Heart left ventricle (tissue), 16 donors: ENCODE results near the gene KRT36. TPM values are rescaled to one million over a fixed set of nuclear protein-coding genes. Genes with fewer than 3 reads are reported as not detected.

ENCODE experiments used
- ATAC-seq, 4 donors: fragments of 200-7000 bp; cut with Tn5 transposase; one replicate each; pipeline ENCODE4 v1.9.1; 2020 to 2022; ENCODE audit warnings: moderate library complexity in 4 of 4, mild to moderate bottlenecking in 3 of 4, moderate number of reproducible peaks in 1 of 4
- DNase-seq, 5 donors: peaks; one replicate each; pipeline ENCODE4 v3.0.0-alpha.2; 2020
- H3K27ac ChIP-seq, 12 donors: fragments of 200-600 bp; sonication (generic) in 4 of 12; one replicate each; pipeline versions ENCODE4 v1.5.0 to v1.8.0; 2016 to 2022; ENCODE audit warnings: mild to moderate bottlenecking in 2 of 12
- H3K27me3 ChIP-seq, 9 donors: fragments of 200-600 bp; sonication (generic) in 2 of 9; one replicate each; pipeline versions ENCODE4 v1.5.1 to v1.8.0; 2016 to 2022; ENCODE audit warnings: mild to moderate bottlenecking in 3 of 9
- H3K36me3 ChIP-seq, 9 donors: fragments of 200-600 bp; sonication (generic) in 2 of 9; one replicate each; pipeline versions ENCODE4 v1.5.0 to v1.8.0; 2018 to 2022; ENCODE audit warnings: mild to moderate bottlenecking in 2 of 9
- H3K4me1 ChIP-seq, 12 donors: fragments of 200-600 bp; sonication (generic) in 4 of 12; one replicate each; pipeline versions ENCODE4 v1.5.0 to v1.8.0; 2016 to 2022; ENCODE audit warnings: mild to moderate bottlenecking in 3 of 12
- H3K4me3 ChIP-seq, 12 donors: fragments of 200-600 bp; sonication (generic) in 4 of 12; one replicate each; pipeline versions ENCODE4 v1.5.0 to v1.8.0; 2017 to 2022; ENCODE audit warnings: mild to moderate bottlenecking in 9 of 12, moderate library complexity in 4 of 12
- H3K9me3 ChIP-seq, 12 donors: fragments of 200-600 bp; sonication (generic) in 4 of 12; one replicate each; pipeline versions ENCODE4 v1.5.0 to v1.8.0; 2016 to 2022; ENCODE audit warnings: mild to moderate bottlenecking in 1 of 12
- POLR2A ChIP-seq, 2 donors: fragments of 450-650 bp; IDR thresholded peaks; one replicate each; pipeline ENCODE4 v1.6.1; 2017; ENCODE audit warnings: antibody characterized with exemption in 2 of 2, mild to moderate bottlenecking in 2 of 2, moderate library complexity in 2 of 2
- WGBS, 4 donors: extraction: QIAGEN DNeasy Blood & Tissue Kit in 2 of 4; methylation state at CpG; one replicate each; pipeline versions ENCODE4 v1.1.5 to v1.1.7; 2013 to 2018; 5-methylcytosine and 5-hydroxymethylcytosine counted together
- intact Hi-C, 10 donors: fragments of 100-400 bp; cut with DNase I; formaldehyde crosslinking; loops; one replicate each; pipeline versions ENCODE4 v1.11.1 to v1.14.2; 2022
- polyA plus RNA-seq, 2 donors: library from polyadenylated mRNA; stranded (reverse); fragments of 200-250 nt; gene quantifications; one replicate each; pipeline ENCODE4 v1.2.3, GENCODE V29; 2013
- total RNA-seq, 9 donors: library from RNA; depleted of rRNA in 2 of 9; stranded (reverse); fragments of >200 nt in 2 of 9; fragmentation: NEBNext Ultra II Directional in 3 of 9; extraction: Animal tissue kit (Norgen Biotek cat#: 25700) in 3 of 9; gene quantifications; one replicate each; pipeline versions ENCODE4 v1.1.0 to v1.2.4, GENCODE V29; 2016 to 2023
- TF ChIP-seq, protein P1 (sequence below), 12 donors: fragments of 200-600 bp; sonication (generic) in 4 of 12; IDR thresholded peaks; one replicate each; pipeline versions ENCODE4 v1.5.0 to v1.8.0; 2018 to 2022; ENCODE audit warnings: antibody characterized with exemption in 12 of 12, mild to moderate bottlenecking in 5 of 12
- donor health status: ischemic (EF 13 %, LVEDD 7.1; RV severe dilation, severe dysfunction).
- donor health status: healthy with polysubstance abuse.
- donor health status: DM: no; HTN: yes; CAD: no.
- donor health status: DM: no; HTN: no; CAD: no.
- donor health status: ischemic (EF 25% LVEDD 6.9; RV normal size, moderate dysfunction).
- donor health status: ischemic (EF 25% LVEDD 5.7; RV mildly dilated, moderate dysfunction).
- donor health status: healthy.
- donor health status: DM: yes; HTN: yes; CAD: no.
- donor health status: ischemic (EF 35%, LVEDD 5.7; RV mildly dilated, moderate dysfunction).
- donor health status: nonischemic (EF 11% LVEDD 7.7; RV severe dilation, severe dysfunction).
- donor health status: DM: yes; HTN: yes; CAD: no.
- donor health status: PGD.
- donor health status: ischemic (EF 29% LVEDD 5.4; RV normal size, mild dysfunction).
- donor health status: nonischemic (EF 23%, LVEDD 6.1; RV moderate dilation, normal function).

KRT36 gene
- total and polyA plus RNA-seq, 11 donors, result not detected

DNA sequence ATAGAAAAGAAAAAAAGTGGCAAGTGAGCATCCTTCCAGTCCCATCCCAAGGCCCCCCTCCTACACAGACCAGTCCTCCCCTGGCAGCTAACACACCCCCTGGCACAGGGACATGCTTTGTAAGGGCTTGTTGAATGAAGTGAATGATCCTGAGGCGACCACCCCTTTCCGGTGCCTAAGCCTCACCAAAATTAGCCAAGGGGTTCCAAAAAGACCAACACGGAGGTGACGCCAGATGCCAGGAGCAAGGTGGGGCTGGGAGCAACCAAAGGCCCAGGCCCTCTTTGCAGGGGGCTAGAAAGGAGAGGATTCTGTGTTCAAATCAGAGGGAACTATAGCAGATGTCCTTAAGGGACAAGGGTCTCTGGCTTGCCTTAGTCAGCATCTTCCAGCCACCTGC lies 14.3 kb downstream of the KRT36 start:
- peak in 1 of 4 donors; percentile 13 for ATAC-seq
- no peaks in the 10 kb centered on the region for H3K36me3 ChIP-seq
- H3K4me1 ChIP-seq, result peaks cover 0 to 8% (median 0%) of the 10 kb centered on the region in 12 donors
- peak overlapping the region in 1 of 12 donors; percentile 24 for H3K27ac ChIP-seq
- WGBS, 4 donors, result 89 to 97% (median 95%) methylated on average over 4 of the region's 4 CpGs
- no peaks in the 10 kb centered on the region for H3K27me3 ChIP-seq
- no peak overlapping the region for H3K4me3 ChIP-seq
- H3K9me3 ChIP-seq, result peaks cover 0 to 18% (median 3%) of the 10 kb centered on the region in 12 donors
- TF ChIP-seq, protein P1, sequence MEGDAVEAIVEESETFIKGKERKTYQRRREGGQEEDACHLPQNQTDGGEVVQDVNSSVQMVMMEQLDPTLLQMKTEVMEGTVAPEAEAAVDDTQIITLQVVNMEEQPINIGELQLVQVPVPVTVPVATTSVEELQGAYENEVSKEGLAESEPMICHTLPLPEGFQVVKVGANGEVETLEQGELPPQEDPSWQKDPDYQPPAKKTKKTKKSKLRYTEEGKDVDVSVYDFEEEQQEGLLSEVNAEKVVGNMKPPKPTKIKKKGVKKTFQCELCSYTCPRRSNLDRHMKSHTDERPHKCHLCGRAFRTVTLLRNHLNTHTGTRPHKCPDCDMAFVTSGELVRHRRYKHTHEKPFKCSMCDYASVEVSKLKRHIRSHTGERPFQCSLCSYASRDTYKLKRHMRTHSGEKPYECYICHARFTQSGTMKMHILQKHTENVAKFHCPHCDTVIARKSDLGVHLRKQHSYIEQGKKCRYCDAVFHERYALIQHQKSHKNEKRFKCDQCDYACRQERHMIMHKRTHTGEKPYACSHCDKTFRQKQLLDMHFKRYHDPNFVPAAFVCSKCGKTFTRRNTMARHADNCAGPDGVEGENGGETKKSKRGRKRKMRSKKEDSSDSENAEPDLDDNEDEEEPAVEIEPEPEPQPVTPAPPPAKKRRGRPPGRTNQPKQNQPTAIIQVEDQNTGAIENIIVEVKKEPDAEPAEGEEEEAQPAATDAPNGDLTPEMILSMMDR (IDR thresholded peaks at IDR 0.05), result no peak
- TF ChIP-seq POLR2A (IDR thresholded peaks at IDR 0.05), result no peak
- DNase-seq, result no peak
- intact Hi-C loops, result no loop called here

DNA sequence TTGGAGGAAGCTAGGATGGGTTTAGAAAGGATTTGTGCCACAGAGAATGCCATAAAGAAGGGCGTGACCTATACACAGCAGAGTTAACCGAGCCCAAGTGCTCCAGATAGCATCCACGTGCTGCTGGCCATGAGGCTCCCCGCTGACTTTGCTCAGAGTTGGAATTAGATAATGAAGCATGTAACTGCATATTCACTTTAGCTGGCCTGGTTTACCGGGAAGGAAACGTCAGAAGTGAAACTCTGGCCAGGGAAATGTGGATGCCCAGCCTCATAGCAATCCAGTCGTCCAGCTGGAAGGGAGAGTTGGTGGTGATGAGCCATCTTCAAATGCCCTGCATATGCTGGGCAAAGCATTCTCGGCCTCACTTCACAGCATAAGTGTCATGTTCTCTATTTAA lies 14.8 kb downstream of the KRT36 start:
- 39 to 48% (median 45%) methylated on average over 8 of the region's 8 CpGs for WGBS, 4 donors
- Histone ChIP-seq H3K27me3 (no peaks in the 10 kb centered on the region), H3K9me3 (peaks cover 0 to 18% (median 3%) of the 10 kb centered on the region in 12 donors), H3K36me3 (no peaks in the 10 kb centered on the region), H3K27ac (peak overlapping the region in 2 of 12 donors; percentile 5 to 24), H3K4me1 (peaks cover 0 to 8% (median 0%) of the 10 kb centered on the region in 12 donors), H3K4me3 (no peak overlapping the region)
- TF ChIP-seq, protein P1 (IDR thresholded peaks at IDR 0.05), result no peak
- TF ChIP-seq POLR2A (IDR thresholded peaks at IDR 0.05), result no peak
- ATAC-seq, result peak; percentile 42 to 93 (median 84)
- intact Hi-C loops, result no loop called here
- peak in 3 of 5 donors; percentile 32 to 57 (median 46) for DNase-seq

DNA sequence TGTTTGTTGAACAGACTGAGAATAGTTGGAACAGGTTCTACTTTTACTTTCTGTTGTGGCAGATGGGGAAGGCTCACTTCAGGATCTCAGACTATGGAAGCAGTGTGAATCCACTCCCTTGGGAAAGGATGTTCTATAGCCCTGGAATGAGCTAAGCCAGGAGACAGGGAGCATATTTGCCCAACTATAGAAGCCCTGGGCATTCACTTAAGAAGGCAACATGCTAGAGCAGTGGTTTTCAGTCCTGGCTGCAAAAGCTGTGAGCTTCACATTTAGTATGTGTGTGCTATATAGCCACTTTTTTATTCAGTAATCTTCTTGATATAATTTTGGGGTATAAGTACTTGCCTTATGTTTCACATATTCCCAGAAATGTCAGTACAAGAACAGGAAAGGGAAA lies 21.4 kb downstream of the KRT36 start:
- H3K27me3 ChIP-seq, result peaks cover 0 to 8% (median 0%) of the 10 kb centered on the region in 9 donors
- H3K9me3 ChIP-seq, result peaks cover 0 to 31% (median 6%) of the 10 kb centered on the region in 12 donors
- no peak overlapping the region for H3K27ac ChIP-seq
- ATAC-seq (no peak), DNase-seq (no peak)
- H3K4me3 ChIP-seq, result no peak overlapping the region
- H3K36me3 ChIP-seq, result no peaks in the 10 kb centered on the region
- intact Hi-C loops, result loop anchor here in 1 of 10 donors (10.0 kb wide), 1 partner anchor 164 kb away; the partner anchor contains the start of genes KRTAP16-1 and KRTAP29-1
- TF ChIP-seq, protein P1 (IDR thresholded peaks at IDR 0.05), result no peak
- no peak for TF ChIP-seq POLR2A (IDR thresholded peaks at IDR 0.05)
- peaks cover 0 to 11% (median 3%) of the 10 kb centered on the region in 12 donors for H3K4me1 ChIP-seq

DNA sequence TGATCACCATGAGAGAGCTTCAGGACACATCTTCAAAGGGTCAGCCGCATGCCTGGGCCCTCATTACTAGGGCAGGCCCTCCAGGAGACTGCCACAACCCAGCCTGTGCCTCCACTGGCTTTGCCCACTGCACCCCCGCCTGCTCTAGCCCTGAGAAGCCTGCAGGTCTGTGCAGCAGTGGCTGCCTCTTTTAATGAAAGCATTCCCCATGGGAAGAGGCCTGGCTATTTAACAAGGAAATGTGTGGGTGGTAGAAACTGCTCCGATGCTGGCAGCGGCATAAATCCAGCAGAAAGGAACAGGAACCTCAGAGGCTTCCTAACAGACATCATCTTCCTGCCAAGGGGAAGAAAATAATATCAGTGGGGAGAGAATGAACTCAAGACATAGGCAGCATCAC lies 22.1 kb downstream of the KRT36 start:
- ATAC-seq, result no peak

More for the DNA sequence above, 22.1 kb downstream of the KRT36 start:
- DNase-seq, result no peak
- peaks cover 0 to 8% (median 0%) of the 10 kb centered on the region in 9 donors for H3K27me3 ChIP-seq
- H3K27ac ChIP-seq, result no peak overlapping the region
- no peak overlapping the region for H3K4me3 ChIP-seq
- peaks cover 0 to 11% (median 3%) of the 10 kb centered on the region in 12 donors for H3K4me1 ChIP-seq
- peaks cover 0 to 31% (median 6%) of the 10 kb centered on the region in 12 donors for H3K9me3 ChIP-seq
- TF ChIP-seq, protein P1 (IDR thresholded peaks at IDR 0.05), result no peak
- no peak for TF ChIP-seq POLR2A (IDR thresholded peaks at IDR 0.05)
- WGBS, 4 donors, result 42 to 66% (median 56%) methylated on average over 4 of the region's 4 CpGs
- H3K36me3 ChIP-seq, result no peaks in the 10 kb centered on the region
- intact Hi-C loops, result loop anchor here in 1 of 10 donors (10.0 kb wide), 1 partner anchor 163 kb away; the partner anchor contains the start of genes KRTAP16-1 and KRTAP29-1
